ENCODE measurements around the gene HIVEP3. TPM values are rescaled to one million over a fixed set of nuclear protein-coding genes. Genes with fewer than 3 reads are reported as not detected.

Gene HIVEP3
- total and polyA plus RNA-seq, 2 donors (not counting 1 experiment from before 2014, with no cell fraction given), result 2.0 to 5.1 TPM

GRCh38 chr1:41895552-41895951 is 23.2 kb downstream of the HIVEP3 start:
- Mint-ChIP-seq H3K9me3 (ENCODE audit: insufficient read depth) (no peaks in the 10 kb centered on the region), H3K4me1 (peaks cover 22% of the 10 kb centered on the region), H3K27ac (no peak overlapping the region), H3K27me3 (peaks cover 9% of the 10 kb centered on the region), H3K4me3 (no peak overlapping the region)
- no peaks in the 10 kb centered on the region for H4K20me1 ChIP-seq (ENCODE audit: control insufficient read depth, insufficient read depth, low read length, poor library complexity, severe bottlenecking)
- H3K9ac ChIP-seq (ENCODE audit: low read length), result no peak overlapping the region
- no peak overlapping the region for H3K4me2 ChIP-seq (replicated peaks; ENCODE audit: low read depth, low read length, poor library complexity, severe bottlenecking)
- no peak overlapping the region for H3K4me3 ChIP-seq (ENCODE audit: control extremely low read depth in 1 of 5, extremely low read depth in 1 of 5, insufficient read depth in 1 of 5, low read depth in 2 of 5, low read length in 4 of 5)
- no peak overlapping the region for H3K27ac ChIP-seq (ENCODE audit: low read length in 2 of 2)
- ChIA-PET POLR2A (no interaction called here), CTCF (interaction anchor here (1.1 to 1.4 kb wide), 2 partner anchors 29 to 322 kb away, joined by 3 read pairs; no protein-coding TSS in a partner anchor)
- no peaks in the 10 kb centered on the region for H3K79me2 ChIP-seq (ENCODE audit: control insufficient read depth, insufficient read depth, low read length)
- H3K9me3 ChIP-seq (ENCODE audit: control extremely low read depth in 1 of 3, control insufficient read depth in 2 of 3, insufficient read depth in 1 of 3, low read length in 2 of 3), result no peaks in the 10 kb centered on the region
- no peaks in the 10 kb centered on the region for H3K27me3 ChIP-seq (replicated peaks in 1 of 4; ENCODE audit: control extremely low read depth in 1 of 4, control insufficient read depth in 3 of 4, insufficient read depth in 4 of 4, low read length in 3 of 4)
- ATAC-seq (ENCODE audit: low read depth), result no peak
- DNase-seq, result no peak
- no peak for TF ChIP-seq CTCF (IDR thresholded peaks at IDR 0.05)
- TF ChIP-seq EZH2 (IDR thresholded peaks at IDR 0.05; ENCODE audit: borderline replicate concordance, insufficient read depth, low read depth, low read length, poor library complexity, severe bottlenecking), result no peak
- WGBS (ENCODE audit: insufficient coverage), result 94% methylated on average over 2 of the region's 4 CpGs
- H3K36me3 ChIP-seq (replicated peaks in 1 of 2; ENCODE audit: control extremely low read depth in 1 of 2, control insufficient read depth in 1 of 2, extremely low read depth in 1 of 2, insufficient read depth in 2 of 2, low read length in 1 of 2), result no peaks in the 10 kb centered on the region
- H2AFZ ChIP-seq (ENCODE audit: insufficient read depth, low read depth, low read length, poor library complexity, severe bottlenecking), result no peak overlapping the region
- intact Hi-C loops (cut with micrococcal nuclease), result loop anchor here (10.0 kb wide), 2 partner anchors 131 to 231 kb away; no protein-coding TSS in a partner anchor
- H3K4me1 ChIP-seq (ENCODE audit: control insufficient read depth in 2 of 2, insufficient read depth in 2 of 2, low read length in 2 of 2), result peaks cover 13 to 30% of the 10 kb centered on the region in 2 donors

- Histone ChIP-seq H3K9me3 (ENCODE audit: control extremely low read depth in 1 of 3, control insufficient read depth in 2 of 3, insufficient read depth in 1 of 3, low read length in 2 of 3) (no peaks in the 10 kb centered on the region), H3K79me2 (ENCODE audit: control insufficient read depth, insufficient read depth, low read length) (no peaks in the 10 kb centered on the region), H3K4me2 (replicated peaks; ENCODE audit: low read depth, low read length, poor library complexity, severe bottlenecking) (no peak overlapping the region), H3K27me3 (replicated peaks in 1 of 4; ENCODE audit: control extremely low read depth in 1 of 4, control insufficient read depth in 3 of 4, insufficient read depth in 4 of 4, low read length in 3 of 4) (no peaks in the 10 kb centered on the region), H3K27ac (ENCODE audit: low read length in 2 of 2) (no peak overlapping the region), H3K36me3 (replicated peaks in 1 of 2; ENCODE audit: control extremely low read depth in 1 of 2, control insufficient read depth in 1 of 2, extremely low read depth in 1 of 2, insufficient read depth in 2 of 2, low read length in 1 of 2) (no peaks in the 10 kb centered on the region), H3K4me1 (ENCODE audit: control insufficient read depth in 2 of 2, insufficient read depth in 2 of 2, low read length in 2 of 2) (peaks cover 13 to 30% of the 10 kb centered on the region in 2 donors), H3K9ac (ENCODE audit: low read length) (no peak overlapping the region), H3K4me3 (ENCODE audit: control extremely low read depth in 1 of 5, extremely low read depth in 1 of 5, insufficient read depth in 1 of 5, low read depth in 2 of 5, low read length in 4 of 5) (no peak overlapping the region), H2AFZ (ENCODE audit: insufficient read depth, low read depth, low read length, poor library complexity, severe bottlenecking) (no peak overlapping the region), H4K20me1 (ENCODE audit: control insufficient read depth, insufficient read depth, low read length, poor library complexity, severe bottlenecking) (no peaks in the 10 kb centered on the region)
- no peak for TF ChIP-seq EZH2 (IDR thresholded peaks at IDR 0.05; ENCODE audit: borderline replicate concordance, insufficient read depth, low read depth, low read length, poor library complexity, severe bottlenecking)
- TF ChIP-seq CTCF (IDR thresholded peaks at IDR 0.05), result no peak
- no peaks in the 10 kb centered on the region for H3K9me3 Mint-ChIP-seq (ENCODE audit: insufficient read depth)
- POLR2A ChIA-PET, result no interaction called here
- H3K4me3 Mint-ChIP-seq, result no peak overlapping the region
- CTCF ChIA-PET, result interaction anchor here (1.4 kb wide), 1 partner anchor 28 kb away, joined by 3 read pairs; no protein-coding TSS in a partner anchor
- 30% methylated on average over 4 of the region's 6 CpGs for WGBS (ENCODE audit: insufficient coverage)
- DNase-seq (no peak), ATAC-seq (ENCODE audit: low read depth) (no peak)
- H3K4me1 Mint-ChIP-seq, result peaks cover 24% of the 10 kb centered on the region
- no peak overlapping the region for H3K27ac Mint-ChIP-seq
- intact Hi-C loops (cut with micrococcal nuclease), result loop anchor here (10.0 kb wide), 2 partner anchors 130 to 230 kb away; no protein-coding TSS in a partner anchor
- peaks cover 4% of the 10 kb centered on the region for H3K27me3 Mint-ChIP-seq
These were observed 23.8 kb downstream of the HIVEP3 start for GRCh38 chr1:41894808-41895483.
